CD4-positive, alpha-beta T cell treated with Interleukin-17A for 1 hour (primary cell): Measurements from ENCODE around the gene UNC5C.

Experiments
- DNase-seq: peaks from one replicate; pipeline ENCODE4 v3.0.0-alpha.2; 2020

Gene UNC5C

GRCh38 chr4:95548738-95549245 lies at the start of gene UNC5C:
TSS of gene UNC5C (minus strand) at chr4:95548973.
- no peak for DNase-seq

DNA sequence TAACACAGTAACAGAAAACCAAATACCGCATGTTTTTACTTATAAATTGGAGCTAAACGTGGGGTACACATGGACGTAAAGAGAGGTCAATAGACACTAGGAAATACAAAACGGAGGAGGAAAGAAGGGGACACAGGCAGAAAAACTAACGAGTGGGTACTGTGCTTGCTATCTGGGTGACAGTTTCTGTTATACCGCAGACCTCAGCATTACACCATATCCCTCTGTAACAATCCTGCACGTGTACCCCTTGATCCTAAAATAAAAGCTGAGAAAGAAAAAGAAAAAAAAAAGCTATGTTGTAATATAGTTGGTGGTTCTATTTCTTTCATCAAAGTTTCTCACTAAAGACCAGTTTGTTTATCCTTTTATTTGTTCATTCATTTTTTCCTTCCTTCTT lies 47.9 kb upstream of the UNC5C start:
- no peak for DNase-seq

DNA sequence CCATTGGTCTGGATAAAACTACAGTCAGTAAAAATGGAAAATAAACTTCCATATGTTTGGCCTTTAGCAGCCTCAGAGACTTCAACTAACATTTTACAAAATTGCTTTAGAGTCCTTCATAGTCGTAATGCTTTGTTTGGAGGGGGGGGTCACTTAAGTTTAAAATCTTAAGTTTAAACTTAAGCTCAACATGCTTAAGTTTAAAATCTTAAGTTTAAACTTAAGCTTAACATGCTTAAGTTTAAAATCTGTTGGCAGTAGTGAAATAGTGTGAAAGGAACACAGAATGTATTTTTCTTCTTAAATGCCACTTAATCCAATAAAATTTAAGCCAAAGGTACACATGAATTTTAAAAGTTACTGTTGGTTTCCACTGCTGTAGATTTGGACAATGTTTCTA lies 45.9 kb upstream of the UNC5C start:
- no peak for DNase-seq

GRCh38 chr4:95594013-95594412 lies 45.2 kb upstream of the UNC5C start:
- no peak for DNase-seq

DNA sequence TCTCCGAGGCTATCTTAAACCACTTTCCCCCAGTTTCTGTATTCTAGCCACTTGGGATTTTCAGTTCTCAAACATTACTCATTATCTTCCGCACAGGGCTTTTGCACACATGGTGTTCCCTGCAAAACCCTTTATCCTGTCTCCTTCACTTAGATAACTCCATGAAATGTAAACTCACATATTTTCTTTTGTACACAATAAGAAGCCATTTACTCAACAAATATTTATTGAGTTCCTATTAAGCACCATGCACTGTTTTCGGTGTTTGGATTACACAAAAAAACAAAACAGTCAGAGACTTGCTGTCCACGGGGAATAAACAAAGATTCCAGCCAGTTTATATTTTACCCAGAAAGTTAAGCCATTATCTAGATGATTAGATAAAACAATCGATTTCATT lies 42.5 kb upstream of the UNC5C start:
- no peak for DNase-seq

DNA sequence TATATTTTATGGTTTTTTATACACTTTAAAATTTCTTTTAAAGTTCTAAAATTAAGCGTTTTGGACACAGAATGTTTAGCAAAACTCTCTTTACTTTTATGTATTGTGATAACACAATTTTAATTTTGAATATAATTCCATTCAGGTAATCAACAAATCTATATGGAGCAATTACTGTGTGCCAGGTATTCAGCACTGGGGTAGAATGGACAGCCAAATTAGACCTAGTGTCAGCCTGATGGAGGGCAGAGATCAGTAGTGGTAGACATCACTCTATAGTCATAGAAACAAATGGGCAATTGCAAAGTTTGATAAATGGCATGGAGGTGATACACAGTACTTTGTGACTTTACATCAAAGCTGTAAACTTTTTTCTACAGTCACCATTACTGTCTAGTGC lies 41.8 kb upstream of the UNC5C start:
- no peak for DNase-seq

DNA sequence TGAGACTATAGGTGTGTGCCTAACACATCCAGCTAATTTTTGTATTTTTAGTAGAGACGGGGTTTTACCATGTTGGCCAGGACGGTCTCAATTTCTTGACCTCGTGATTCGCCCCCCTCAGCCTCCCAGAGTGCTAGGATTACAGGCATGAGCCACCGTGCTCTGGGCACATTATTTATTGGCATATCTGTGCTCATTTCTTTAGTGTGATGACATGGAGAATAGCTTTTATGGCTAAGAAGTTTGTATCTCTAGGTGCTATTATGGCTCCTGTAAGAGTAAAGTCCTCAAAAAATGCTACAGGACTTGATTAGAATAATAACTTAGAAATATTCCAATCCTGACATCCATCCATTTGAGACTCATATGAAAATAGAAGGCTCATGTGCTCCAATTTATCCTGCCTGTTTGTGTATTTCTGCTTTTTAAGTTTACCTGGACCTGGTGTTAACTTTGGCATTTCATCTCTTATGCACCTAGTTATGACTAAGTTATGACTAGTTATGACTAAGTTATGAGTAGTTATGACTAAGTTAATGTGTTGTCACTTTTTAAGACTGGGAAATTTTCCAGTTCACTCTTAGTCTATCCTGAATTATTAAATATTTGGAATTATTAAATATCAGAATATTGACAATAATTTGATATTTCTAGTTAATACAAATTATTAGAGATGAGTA lies 36.4 kb upstream of the UNC5C start:
- DNase-seq, result no peak

DNA sequence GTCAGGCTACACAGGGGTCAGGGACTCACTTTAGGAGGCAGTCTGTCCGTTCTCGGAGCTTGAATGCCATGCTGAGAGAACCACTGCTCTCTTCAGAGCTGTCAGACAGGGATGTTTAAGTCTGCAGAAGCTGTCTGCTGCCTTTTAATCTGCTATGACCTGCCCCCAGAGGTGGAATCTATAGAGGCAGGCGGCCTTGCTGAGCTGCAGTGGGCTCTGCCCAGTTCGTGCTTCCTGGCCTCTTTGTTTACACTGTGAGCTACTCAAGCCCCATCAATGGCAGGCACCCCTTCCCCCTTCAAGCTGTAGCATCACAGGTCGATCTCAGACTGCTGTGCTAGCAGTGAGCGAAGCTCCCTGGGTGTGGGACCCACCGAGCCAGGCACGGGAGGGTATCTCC lies 31.5 kb upstream of the UNC5C start:
- DNase-seq, result no peak

DNA sequence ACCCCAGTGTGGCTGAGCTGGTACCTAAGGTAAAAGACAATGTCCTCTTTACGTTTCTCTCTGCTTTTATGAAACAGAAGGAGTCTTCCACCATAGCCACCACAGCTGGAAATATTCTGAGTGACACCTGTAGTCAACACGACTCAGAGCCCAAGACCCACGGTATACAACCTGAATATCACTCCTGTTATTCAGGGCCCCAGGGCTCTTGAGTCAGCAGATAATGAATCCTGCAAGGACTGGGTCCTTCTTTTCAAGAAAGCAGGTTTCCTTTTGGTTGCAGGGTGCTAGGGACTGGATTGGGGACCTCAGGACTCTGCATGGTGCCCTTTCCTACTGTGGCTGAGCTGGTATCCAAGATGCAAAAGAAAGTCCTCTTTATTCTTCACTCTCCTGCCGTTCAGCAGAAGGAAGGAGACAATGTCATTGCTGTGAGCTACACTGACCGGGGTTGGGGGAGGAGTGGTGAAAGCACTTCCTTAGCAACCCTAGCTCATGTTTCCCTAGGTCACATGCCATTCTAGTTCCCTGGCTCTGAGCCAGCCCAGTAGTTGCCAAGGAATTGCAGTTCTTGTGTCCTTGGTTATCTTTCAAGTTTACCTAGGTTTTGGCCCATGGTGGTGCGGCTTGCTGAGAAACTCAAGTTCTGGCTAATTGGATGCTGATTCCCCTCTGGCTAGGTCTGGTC lies 23.7 kb upstream of the UNC5C start:
- no peak for DNase-seq

DNA sequence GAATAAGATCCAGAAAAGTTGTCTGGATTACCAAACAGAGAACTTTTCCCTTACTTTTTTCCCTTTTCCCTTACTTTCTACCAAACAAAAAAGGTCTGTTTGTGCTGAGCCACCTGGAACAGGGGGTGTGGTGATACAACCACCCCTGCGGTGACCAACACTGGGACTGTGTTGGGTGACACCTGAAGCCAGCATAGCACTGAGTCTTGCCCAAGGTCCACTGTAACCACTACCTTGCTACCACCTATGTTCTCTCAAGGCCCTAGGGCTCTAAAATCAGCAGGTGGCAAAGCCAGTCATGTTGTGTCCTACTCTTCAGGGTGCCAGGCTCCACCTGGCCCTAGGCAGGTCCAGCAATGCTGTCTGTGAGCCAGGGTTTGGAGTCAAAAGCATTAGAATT lies 22.8 kb upstream of the UNC5C start:
- DNase-seq, result no peak

- DNase-seq, result no peak
These were observed 15.0 kb upstream of the UNC5C start for GRCh38 chr4:95563638-95564337.

- DNase-seq, result no peak
These were observed 12.0 kb upstream of the UNC5C start for GRCh38 chr4:95560774-95561173.

DNA sequence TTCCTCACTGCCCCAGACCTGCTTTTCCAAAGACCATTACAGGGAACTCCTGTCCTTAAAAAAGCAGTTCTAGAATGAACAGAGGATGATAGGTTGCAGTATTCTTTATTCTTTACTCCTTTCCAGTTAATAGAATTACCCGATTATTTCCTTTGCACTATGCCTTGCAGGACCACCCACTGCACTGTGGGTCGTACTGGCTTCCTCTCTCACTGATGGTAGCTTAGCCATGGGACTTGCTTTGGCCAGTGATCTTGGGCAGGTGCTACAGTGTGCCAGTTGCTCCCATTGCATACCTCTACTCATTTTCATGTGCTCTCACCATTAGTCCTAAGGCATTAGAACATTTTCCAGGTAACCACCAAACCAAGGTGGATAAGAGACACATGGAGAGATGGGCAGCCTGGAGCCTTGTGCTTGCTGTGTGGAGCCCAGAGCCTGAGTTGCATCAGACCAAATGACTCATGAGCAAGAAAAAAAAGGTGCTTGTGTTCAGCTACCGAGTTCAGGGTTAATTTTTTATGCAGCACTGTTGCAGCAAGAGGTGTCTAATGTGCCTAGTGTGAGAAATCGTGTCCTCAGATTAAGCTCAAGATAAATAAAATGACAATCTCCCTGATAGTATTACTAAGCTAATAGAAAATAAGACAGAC lies 7.6 kb upstream of the UNC5C start:
- DNase-seq, result no peak

DNA sequence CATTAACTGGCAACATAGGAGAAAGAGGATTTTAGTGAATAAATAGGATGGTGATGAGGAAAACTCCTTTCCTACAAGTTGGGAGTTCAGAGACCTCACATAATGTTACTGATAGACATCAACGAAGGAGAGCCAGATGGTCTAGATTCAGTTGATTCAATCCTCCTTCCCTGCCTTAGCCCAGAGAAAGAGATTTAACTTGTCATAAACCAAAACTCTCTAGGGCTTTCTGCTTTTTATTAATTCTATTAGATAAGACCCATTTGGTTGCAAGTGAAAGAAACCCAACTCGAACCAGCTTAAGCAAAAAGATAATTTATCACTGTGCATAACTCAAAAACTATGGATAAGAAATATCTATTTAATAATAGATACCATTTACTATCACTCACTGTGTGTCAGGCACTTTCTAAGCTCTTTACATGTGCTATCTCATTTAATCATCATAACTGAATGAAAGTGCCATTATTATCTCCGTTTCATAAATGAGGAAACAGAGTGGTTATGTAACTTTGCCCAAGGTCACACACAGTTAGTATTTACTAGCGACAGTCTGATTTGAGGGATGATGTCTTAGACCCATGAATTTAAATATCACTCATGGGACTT lies 4.3 kb upstream of the UNC5C start:
- no peak for DNase-seq

GRCh38 chr4:95551653-95552052 lies 2.9 kb upstream of the UNC5C start:
- DNase-seq, result no peak

- DNase-seq, result no peak
These were observed 1.6 kb upstream of the UNC5C start for GRCh38 chr4:95550115-95550987.

DNA sequence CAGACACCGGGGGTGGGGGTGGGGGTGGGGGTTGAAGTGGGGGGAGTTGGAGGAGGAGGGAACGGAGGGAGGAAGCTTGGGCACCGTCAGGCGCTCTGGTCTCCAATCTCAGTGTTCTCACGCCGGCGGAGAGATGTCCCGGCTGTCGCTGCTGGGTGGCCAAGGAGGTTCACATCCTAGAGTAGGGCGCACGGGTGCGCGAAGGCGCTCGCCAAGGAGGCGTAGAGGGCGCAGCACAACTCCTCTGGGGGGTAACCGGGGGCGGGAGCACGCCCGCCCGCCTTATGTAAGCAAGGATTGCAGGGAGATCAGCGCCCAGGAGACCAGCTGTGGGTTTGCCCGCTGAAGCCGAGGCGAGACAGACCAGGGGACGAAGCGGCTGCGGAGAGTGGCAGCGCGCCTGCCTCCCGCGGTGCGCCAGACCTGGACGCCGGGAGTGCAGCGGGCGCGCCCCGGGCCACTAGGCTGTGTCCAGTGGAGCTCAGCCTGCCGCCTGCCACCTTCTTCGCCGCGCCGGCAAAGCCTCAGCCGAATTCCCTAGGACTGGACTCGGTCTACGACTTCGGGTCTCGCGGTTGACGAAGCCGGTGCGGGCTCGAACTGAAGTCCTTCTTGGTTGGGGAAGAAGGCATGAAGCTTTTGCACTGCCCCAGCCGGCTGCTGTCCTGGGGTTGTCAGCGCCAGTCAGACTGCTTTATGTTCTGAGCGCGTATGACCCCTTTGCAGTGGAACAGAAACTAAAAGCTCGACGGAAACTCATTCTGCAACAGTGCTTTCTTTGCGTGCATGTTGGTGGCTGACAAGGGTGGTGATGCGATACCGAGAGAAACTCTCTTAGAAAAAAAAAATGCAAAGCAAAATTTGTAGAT lies 707 bp upstream of the UNC5C start:
- no peak for DNase-seq

GRCh38 chr4:95547715-95548471 lies 880 bp downstream of the UNC5C start:
- DNase-seq, result no peak

- DNase-seq, result no peak
These were observed 1.7 kb downstream of the UNC5C start for GRCh38 chr4:95546866-95547714.
